ENCODE results near the gene SLC5A6. TPM values are rescaled to one million over a fixed set of nuclear protein-coding genes. Genes with fewer than 3 reads are reported as not detected.

The SLC5A6 gene
- total RNA-seq, 4 donors from 2014 or later = 13.5 to 38.6 (median 23.2) TPM

- Histone ChIP-seq H3K4me3 (no peak overlapping the region), H3K27me3 (no peaks in the 10 kb centered on the region), H3K4me1 (peaks cover 6 to 23% (median 15%) of the 10 kb centered on the region in 3 donors), H3K27ac (no peak overlapping the region), H3K36me3 (peaks cover 3 to 61% (median 17%) of the 10 kb centered on the region in 3 donors), H3K9me3 (no peaks in the 10 kb centered on the region)
- 74 to 82% methylated on average over 2 of the region's 2 CpGs for WGBS, 2 donors
- no peak for TF ChIP-seq POLR2A (IDR thresholded peaks at IDR 0.05)
- TF ChIP-seq, protein P1, sequence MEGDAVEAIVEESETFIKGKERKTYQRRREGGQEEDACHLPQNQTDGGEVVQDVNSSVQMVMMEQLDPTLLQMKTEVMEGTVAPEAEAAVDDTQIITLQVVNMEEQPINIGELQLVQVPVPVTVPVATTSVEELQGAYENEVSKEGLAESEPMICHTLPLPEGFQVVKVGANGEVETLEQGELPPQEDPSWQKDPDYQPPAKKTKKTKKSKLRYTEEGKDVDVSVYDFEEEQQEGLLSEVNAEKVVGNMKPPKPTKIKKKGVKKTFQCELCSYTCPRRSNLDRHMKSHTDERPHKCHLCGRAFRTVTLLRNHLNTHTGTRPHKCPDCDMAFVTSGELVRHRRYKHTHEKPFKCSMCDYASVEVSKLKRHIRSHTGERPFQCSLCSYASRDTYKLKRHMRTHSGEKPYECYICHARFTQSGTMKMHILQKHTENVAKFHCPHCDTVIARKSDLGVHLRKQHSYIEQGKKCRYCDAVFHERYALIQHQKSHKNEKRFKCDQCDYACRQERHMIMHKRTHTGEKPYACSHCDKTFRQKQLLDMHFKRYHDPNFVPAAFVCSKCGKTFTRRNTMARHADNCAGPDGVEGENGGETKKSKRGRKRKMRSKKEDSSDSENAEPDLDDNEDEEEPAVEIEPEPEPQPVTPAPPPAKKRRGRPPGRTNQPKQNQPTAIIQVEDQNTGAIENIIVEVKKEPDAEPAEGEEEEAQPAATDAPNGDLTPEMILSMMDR (IDR thresholded peaks at IDR 0.05) = no peak
- no peak for DNase-seq
- intact Hi-C loops (cut with DNase I) = no loop called here
Observed at GRCh38 chr2:27219091-27219490, 7.0 kb upstream of the SLC5A6 start.

- WGBS, 2 donors = 77 to 88% methylated on average over 4 of the region's 4 CpGs
Observed at GRCh38 chr2:27218614-27219013, 6.5 kb upstream of the SLC5A6 start.

GRCh38 chr2:27217173-27218121 lies 5.4 kb upstream of the SLC5A6 start, which contains the start of gene CAD:
Gene CAD, plus strand, starts transcription at chr2:27217369. Its CDS starts 183 bp downstream, at chr2:27217552.
- Histone ChIP-seq H3K9me3 (no peaks in the 10 kb centered on the region), H3K27me3 (no peaks in the 10 kb centered on the region), H3K36me3 (peaks cover 0 to 45% (median 5%) of the 10 kb centered on the region in 3 donors), H3K4me1 (peaks cover 13 to 36% (median 23%) of the 10 kb centered on the region in 3 donors), H3K27ac (peak within 1 kb of the TSS; percentile 74 to 85 (median 81)), H3K4me3 (peak within 1 kb of the TSS; percentile 50 to 72 (median 68))
- intact Hi-C loops (cut with DNase I) = no loop called here
- WGBS, 2 donors = 1% methylated on average over 17 to 32 of the region's 72 CpGs
- DNase-seq = no peak
- no peak for TF ChIP-seq POLR2A (IDR thresholded peaks at IDR 0.05)
- TF ChIP-seq, protein P1 (IDR thresholded peaks at IDR 0.05) = peak in 3 of 6 experiments; percentile 9 to 40 (median 16)

More at GRCh38 chr2:27218614-27219013, 6.5 kb upstream of the SLC5A6 start:
- Histone ChIP-seq H3K9me3 (no peaks in the 10 kb centered on the region), H3K4me1 (peaks cover 6 to 27% (median 17%) of the 10 kb centered on the region in 3 donors), H3K27me3 (no peaks in the 10 kb centered on the region), H3K4me3 (peak overlapping the region in 1 of 4 donors; percentile 72), H3K36me3 (peaks cover 0 to 57% (median 13%) of the 10 kb centered on the region in 3 donors), H3K27ac (no peak overlapping the region)
- no peak for DNase-seq
- intact Hi-C loops (cut with DNase I) = no loop called here
- TF ChIP-seq POLR2A (IDR thresholded peaks at IDR 0.05) = no peak
- TF ChIP-seq, protein P1 (IDR thresholded peaks at IDR 0.05) = no peak

GRCh38 chr2:27216416-27217137 lies 4.5 kb upstream of the SLC5A6 start:
- TF ChIP-seq, protein P1 (IDR thresholded peaks at IDR 0.05) = no peak
- no peak for TF ChIP-seq POLR2A (IDR thresholded peaks at IDR 0.05)
- peaks cover 0 to 36% (median 0%) of the 10 kb centered on the region in 3 donors for H3K36me3 ChIP-seq
- H3K27ac ChIP-seq = peak overlapping the region; percentile 74 to 85 (median 81)
- no peak for DNase-seq
- intact Hi-C loops (cut with DNase I) = no loop called here
- H3K9me3 ChIP-seq = no peaks in the 10 kb centered on the region
- no peaks in the 10 kb centered on the region for H3K27me3 ChIP-seq
- peaks cover 13 to 36% (median 23%) of the 10 kb centered on the region in 3 donors for H3K4me1 ChIP-seq
- H3K4me3 ChIP-seq = peak overlapping the region; percentile 50 to 72 (median 68)
- 71 to 78% methylated on average over 13 of the region's 13 CpGs for whole genome bisulfite sequencing, 2 donors
